Forelimb muscle (tissue), 1 donor: ENCODE measurements around the gene CCDC167. TPM values are rescaled to one million over a fixed set of nuclear protein-coding genes. Genes with fewer than 3 reads are reported as not detected.

Experiments
- DNase-seq: peaks from one replicate; pipeline ENCODE4 v3.0.0-alpha.2; 2013; ENCODE audit warnings: low read depth
- polyA plus RNA-seq: library from polyadenylated mRNA; unstranded; fragments of 120-200 nt; gene quantifications from one replicate; pipeline ENCODE4 v1.2.1, GENCODE V29; 2013; ENCODE audit not compliant: insufficient read length

Gene CCDC167
- polyA plus RNA-seq, 1 donor: 19.0 TPM

GRCh38 chr6:37530297-37530696 lies 30.6 kb upstream of the CCDC167 start:
- DNase-seq: no peak

- DNase-seq: no peak
Observed at GRCh38 chr6:37528541-37528940, 28.8 kb upstream of the CCDC167 start.

- no peak for DNase-seq
Observed at GRCh38 chr6:37525460-37526357, 26.0 kb upstream of the CCDC167 start.

GRCh38 chr6:37524970-37525318 lies 25.3 kb upstream of the CCDC167 start:
- no peak for DNase-seq

- no peak for DNase-seq
Observed at GRCh38 chr6:37524025-37524969, 24.6 kb upstream of the CCDC167 start.

GRCh38 chr6:37523412-37523811 lies 23.7 kb upstream of the CCDC167 start:
- DNase-seq: no peak

GRCh38 chr6:37522836-37523235 lies 23.1 kb upstream of the CCDC167 start:
- DNase-seq: no peak

- DNase-seq: no peak
Observed at GRCh38 chr6:37521674-37522073, 22.0 kb upstream of the CCDC167 start.

- no peak for DNase-seq
Observed at GRCh38 chr6:37520926-37521325, 21.2 kb upstream of the CCDC167 start.

- DNase-seq: no peak
Observed at GRCh38 chr6:37519461-37519860, 19.8 kb upstream of the CCDC167 start.

GRCh38 chr6:37518116-37518515 lies 18.4 kb upstream of the CCDC167 start:
- DNase-seq: no peak

- no peak for DNase-seq
Observed at GRCh38 chr6:37517411-37517812, 17.7 kb upstream of the CCDC167 start.

- DNase-seq: no peak
Observed at GRCh38 chr6:37516920-37517405, 17.3 kb upstream of the CCDC167 start.

GRCh38 chr6:37516076-37516919 lies 16.6 kb upstream of the CCDC167 start:
- DNase-seq: no peak

- no peak for DNase-seq
Observed at GRCh38 chr6:37515712-37516075, 16.0 kb upstream of the CCDC167 start.

- no peak for DNase-seq
Observed at GRCh38 chr6:37514837-37515236, 15.1 kb upstream of the CCDC167 start.

GRCh38 chr6:37514321-37514771 lies 14.7 kb upstream of the CCDC167 start:
- no peak for DNase-seq

GRCh38 chr6:37513576-37513975 lies 13.9 kb upstream of the CCDC167 start:
- no peak for DNase-seq

- DNase-seq: no peak
Observed at GRCh38 chr6:37513155-37513554, 13.5 kb upstream of the CCDC167 start.

GRCh38 chr6:37512400-37513011 lies 12.8 kb upstream of the CCDC167 start:
- no peak for DNase-seq

GRCh38 chr6:37511910-37512399 lies 12.3 kb upstream of the CCDC167 start:
- no peak for DNase-seq
